ENCODE measurements around the gene HEPACAM2. TPM values are rescaled to one million over a fixed set of nuclear protein-coding genes. Genes with fewer than 3 reads are reported as not detected.

Gene HEPACAM2
- total RNA-seq: not detected
- long read RNA-seq: 0 reads

GRCh38 chr7:93226310-93226709 lies at the start of gene HEPACAM2:
Gene HEPACAM2, minus strand, starts transcription at chr7:93226469.
- no peak for DNase-seq (ENCODE audit: low spot score)
- intact Hi-C loops (cut with DNase I): no loop called here

DNA sequence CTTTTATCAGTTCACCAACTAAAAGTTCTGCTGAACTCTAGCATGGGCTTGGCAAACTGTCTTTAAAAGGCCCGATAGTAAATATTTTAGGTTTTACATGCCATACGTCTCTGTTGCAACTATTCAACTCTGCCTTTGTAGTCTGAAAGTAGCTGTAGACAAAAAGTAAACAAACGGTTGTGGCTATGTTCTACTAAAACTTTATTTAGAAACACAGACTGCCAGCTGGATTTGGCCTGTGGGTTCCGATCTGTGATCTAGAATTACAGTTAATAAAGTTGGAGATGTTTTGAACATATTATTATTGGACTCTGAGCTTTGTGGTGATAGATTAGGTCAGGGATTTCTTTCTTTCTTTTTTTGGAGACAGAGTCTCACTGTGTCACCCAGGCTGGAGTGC lies 39.0 kb upstream of the HEPACAM2 start:
- intact Hi-C loops (cut with DNase I): no loop called here
- no peak for DNase-seq (ENCODE audit: low spot score)

- intact Hi-C loops (cut with DNase I): no loop called here
- DNase-seq (ENCODE audit: low spot score): no peak
Measured at GRCh38 chr7:93262535-93262934, 36.3 kb upstream of the HEPACAM2 start.

DNA sequence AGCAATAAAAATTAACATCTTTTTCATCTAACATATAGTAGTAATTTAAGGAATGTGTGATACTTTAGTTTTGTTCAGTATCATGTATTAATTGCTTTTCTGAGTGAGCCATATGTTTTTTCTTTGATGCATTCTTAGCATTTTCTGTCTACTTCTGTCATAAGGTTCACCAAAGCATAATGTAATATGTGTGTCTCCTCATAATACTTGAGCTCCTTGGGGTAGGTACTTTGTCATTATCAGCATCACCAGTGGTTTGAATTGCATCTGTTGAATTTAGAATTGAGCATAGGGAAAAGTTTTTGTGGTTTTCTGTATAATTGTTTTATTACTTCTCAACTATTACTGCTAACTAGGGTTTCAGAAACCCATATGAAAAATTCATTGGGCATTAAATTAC lies 32.4 kb upstream of the HEPACAM2 start:
- intact Hi-C loops (cut with DNase I): no loop called here
- DNase-seq (ENCODE audit: low spot score): no peak

- intact Hi-C loops (cut with DNase I): loop anchor here (5.0 kb wide), 1 partner anchor 303 kb away; no protein-coding TSS in a partner anchor
- no peak for DNase-seq (ENCODE audit: low spot score)
Measured at GRCh38 chr7:93249491-93250148, 23.4 kb upstream of the HEPACAM2 start.

- intact Hi-C loops (cut with DNase I): loop anchor here (5.0 kb wide), 1 partner anchor 307 kb away; no protein-coding TSS in a partner anchor
- DNase-seq (ENCODE audit: low spot score): no peak
Measured at GRCh38 chr7:93245525-93246432, 19.5 kb upstream of the HEPACAM2 start.

- intact Hi-C loops (cut with DNase I): no loop called here
- DNase-seq (ENCODE audit: low spot score): no peak
Measured at GRCh38 chr7:93242106-93242505, 15.8 kb upstream of the HEPACAM2 start.

- intact Hi-C loops (cut with DNase I): no loop called here
- no peak for DNase-seq (ENCODE audit: low spot score)
Measured at GRCh38 chr7:93239824-93240223, 13.6 kb upstream of the HEPACAM2 start.

DNA sequence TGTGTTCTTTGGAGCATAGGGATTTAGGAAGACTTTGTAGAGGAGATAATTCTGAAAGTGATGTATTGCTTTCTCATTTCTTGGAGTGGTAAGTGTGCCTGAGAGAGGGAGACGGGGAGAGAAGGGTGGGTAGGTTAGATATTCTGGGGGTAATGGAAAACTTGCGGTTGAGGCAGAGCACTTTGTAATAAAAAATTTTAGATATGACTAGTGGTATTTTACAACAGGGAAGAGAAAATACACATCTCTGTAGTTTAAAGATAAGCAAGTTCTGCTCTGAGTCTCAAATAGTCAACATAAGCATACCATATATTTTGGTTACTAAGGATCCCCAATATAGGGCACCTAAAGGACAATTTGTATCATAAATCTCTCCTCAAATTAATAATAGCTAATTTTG lies 12.5 kb upstream of the HEPACAM2 start:
- intact Hi-C loops (cut with DNase I): no loop called here
- no peak for DNase-seq (ENCODE audit: low spot score)

DNA sequence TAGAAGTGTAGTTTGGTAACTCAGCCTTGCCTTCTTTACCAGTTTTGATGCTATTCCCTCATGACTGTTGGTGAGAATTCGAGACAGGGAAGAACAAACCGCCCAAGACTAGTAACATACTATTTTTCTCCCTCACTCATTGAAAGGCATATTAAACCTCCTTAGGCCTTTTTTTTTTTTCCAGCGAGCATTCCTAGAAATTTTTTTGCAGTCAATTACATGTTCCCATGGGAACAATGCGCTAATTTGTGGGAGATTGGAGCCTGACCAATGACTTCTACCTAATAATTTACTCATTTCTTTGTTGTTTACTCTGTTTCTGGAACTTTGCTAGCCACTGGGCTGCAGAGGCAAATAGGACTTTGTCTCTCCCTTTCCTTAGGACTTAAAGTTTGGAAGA lies 11.9 kb upstream of the HEPACAM2 start:
- DNase-seq (ENCODE audit: low spot score): no peak
- intact Hi-C loops (cut with DNase I): no loop called here

GRCh38 chr7:93235541-93235940 lies 9.3 kb upstream of the HEPACAM2 start:
- intact Hi-C loops (cut with DNase I): no loop called here
- DNase-seq (ENCODE audit: low spot score): no peak

DNA sequence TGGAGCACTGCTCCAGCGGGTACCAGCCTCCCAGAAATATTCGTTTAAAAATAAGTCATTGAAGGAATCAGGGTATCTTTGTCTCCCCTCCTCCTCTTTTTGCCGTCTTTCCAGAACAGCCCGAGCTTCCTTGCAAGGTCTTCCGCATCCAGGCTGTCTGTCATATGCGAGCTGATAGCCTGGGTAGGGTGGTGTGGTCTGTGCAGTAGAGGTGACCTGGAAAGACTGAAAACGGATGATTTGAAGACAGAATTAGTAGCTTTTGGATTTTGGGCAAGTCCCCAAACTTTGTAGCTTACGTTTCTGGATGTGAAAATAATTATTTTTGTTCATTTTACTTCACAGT lies 6.4 kb upstream of the HEPACAM2 start:
- DNase-seq (ENCODE audit: low spot score): no peak
- intact Hi-C loops (cut with DNase I): no loop called here

DNA sequence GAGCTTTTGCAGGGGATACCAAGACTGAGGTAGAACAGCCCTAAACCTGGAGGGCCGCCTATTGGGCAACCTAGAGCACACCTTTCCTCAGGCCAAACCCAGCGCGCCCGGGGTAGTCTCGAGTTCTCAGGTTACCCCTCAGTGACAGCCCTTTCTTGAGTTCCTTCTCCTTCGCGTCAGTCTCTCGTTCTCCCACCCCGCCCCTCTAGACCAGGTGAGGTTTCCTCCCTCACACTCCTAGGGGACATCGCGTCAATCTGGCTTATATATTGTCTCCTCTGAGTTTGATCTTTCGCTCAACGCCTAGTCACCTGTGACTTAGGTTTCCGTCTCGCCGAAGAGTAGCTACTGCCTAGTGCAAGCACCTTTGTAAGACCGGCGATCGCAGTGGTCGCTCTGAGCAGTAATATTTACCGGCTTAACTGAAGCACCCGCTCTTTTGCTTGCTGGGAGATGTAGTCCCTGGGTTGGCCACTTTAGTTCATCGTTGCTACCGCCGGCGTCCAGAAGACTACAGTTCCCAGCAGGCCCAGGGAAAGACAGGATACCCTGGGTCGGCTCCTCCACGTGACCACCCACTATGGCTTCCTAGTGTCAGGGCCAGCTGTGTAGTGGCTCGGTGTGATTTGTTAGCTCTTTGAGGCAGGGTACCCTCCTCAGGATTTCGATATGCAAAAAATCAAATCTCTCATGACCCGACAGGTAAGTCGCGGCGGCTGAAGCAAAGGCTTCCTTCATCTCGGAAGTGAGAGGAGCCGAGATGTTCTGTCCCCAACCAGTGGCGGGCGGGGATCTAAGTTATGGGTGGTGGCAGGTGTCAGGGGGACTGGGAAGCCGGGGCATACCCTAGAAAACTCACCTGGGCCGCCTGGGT lies 5.8 kb upstream of the HEPACAM2 start, which contains the start of gene VPS50:
TSS of gene VPS50 (plus strand) at position 568 of the 874 bp plus-strand sequence. CDS start at position 670, 102 bp downstream.
- DNase-seq (ENCODE audit: low spot score): peak; percentile 96
- intact Hi-C loops (cut with DNase I): no loop called here

GRCh38 chr7:93231259-93231658 lies 5.0 kb upstream of the HEPACAM2 start:
- no peak for DNase-seq (ENCODE audit: low spot score)
- intact Hi-C loops (cut with DNase I): no loop called here

DNA sequence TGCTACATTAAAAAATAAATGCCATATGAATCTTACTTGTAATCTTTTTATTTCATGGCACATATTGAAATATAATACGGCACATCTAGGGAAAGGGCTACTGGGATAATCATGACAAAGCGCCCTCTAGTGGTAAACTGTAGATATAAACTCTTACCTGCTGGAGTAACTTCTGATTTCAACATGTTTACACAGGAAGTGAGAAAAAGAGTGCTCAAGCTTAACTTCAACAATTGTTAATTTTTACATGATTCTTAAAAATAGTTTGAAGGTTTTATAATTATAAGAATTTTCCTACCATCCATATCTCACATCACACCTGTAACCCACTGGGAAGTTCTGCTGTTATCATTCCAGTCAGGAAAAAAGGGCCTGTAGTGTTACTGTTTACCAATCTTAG lies 2.0 kb upstream of the HEPACAM2 start:
- intact Hi-C loops (cut with DNase I): no loop called here
- no peak for DNase-seq (ENCODE audit: low spot score)

DNA sequence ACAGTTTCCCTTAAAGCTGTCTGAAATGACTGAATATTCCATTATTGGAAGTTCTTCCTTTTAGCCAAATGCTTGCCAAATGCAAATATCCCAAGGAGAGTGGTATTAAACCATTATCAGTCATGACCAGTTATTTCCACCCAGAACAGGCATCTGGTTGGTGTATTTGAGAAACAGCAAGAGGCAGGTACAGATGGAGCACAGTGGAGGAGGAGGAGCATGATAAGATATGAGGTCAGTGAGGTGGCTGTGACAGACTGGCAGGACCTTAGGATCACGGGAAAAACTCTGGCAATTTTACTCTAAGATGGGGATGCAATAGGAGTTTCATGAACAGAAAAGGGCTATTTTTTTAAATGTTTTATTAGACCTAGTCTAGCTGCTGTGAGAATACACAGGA lies 6.4 kb downstream of the HEPACAM2 start:
- no peak for DNase-seq (ENCODE audit: low spot score)
- intact Hi-C loops (cut with DNase I): no loop called here

DNA sequence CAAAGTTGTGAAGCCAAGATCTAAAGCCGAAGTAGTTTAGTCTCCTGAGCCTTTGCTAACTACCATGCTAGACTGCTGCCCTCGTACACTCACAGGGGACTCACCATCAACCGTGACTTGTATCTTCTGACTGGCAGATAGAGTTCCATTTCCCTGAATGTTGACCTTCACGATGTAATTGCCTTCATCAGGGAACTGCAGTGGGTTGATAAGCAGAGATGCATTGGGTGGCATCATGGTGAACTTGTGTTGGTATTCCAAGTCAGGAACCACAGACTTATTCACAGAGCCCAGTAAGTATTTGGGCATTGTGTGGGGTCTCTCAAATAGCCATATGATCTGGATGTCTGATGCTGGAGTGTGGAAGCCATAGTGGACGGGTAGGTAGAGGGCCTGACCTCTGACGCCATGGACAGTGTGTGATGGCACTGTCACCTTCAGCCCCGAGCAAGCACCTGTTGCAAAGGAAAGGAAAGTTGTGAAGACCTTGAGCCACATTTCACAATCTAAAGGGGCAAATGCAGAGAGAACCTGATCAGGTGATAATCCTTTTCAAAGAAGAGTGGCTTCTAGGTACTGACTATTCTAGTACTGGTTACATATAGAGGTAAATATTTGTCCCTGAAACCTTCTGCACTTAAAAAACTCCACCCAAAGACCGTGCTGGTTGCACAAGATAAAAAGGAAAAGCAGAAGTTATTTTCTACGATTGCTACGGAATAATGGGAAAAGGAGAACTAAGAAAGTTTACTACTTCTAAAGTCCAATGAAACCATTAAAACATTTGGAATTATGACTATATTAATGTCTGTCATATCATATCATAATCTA lies 7.1 kb downstream of the HEPACAM2 start:
- no peak for DNase-seq (ENCODE audit: low spot score)
- intact Hi-C loops (cut with DNase I): no loop called here

DNA sequence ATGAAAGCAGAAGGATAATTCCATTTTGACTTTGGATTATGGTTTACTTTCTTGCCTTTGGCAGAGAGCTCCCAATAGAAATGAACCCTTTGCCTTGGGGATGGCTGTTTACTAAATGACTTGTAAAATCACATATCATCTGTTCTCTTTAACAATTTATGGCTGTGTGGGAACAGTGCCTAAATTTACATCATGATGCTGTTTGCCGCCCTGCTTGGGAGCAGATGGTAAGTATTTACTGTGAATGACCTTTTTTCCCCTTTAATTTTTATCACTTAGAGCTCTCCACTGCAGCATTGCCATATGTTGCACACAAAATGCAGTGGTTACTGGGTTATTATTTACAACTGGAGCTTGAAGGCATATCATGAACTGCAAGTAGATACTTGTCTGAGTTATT lies 13.4 kb downstream of the HEPACAM2 start:
- DNase-seq (ENCODE audit: low spot score): no peak

DNA sequence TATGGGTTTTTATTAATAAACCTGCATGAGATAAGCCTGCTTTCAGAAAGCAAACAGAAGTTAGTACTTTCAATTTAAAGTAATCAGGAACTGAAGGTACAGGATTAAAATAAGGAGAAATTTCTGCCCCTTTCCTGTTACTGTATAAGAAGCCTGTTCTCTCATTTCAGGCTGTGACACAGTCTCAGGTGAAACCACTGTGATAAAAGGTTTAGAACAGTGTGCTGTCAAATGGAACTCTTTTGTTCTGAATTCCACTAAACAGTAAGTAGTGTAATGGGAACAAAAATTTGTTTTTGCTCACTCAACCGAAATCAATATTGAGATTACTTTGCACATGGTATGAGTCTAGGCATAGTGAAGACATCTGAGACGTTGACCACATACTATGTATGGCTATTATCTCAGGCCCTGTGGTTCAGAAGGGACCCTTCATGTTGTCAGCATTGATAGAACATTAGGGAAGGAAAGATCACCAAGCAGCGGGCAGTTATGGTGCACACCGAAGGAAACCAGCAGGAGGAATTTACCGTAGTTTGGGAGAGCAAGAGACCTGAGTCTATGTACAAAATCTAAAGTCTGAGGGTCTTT lies 14.9 kb downstream of the HEPACAM2 start:
- intact Hi-C loops (cut with DNase I): no loop called here
- DNase-seq (ENCODE audit: low spot score): no peak

More for the DNA sequence above, 13.4 kb downstream of the HEPACAM2 start:
- intact Hi-C loops (cut with DNase I): no loop called here
